ENCODE measurements around the gene TTYH1.

DNA sequence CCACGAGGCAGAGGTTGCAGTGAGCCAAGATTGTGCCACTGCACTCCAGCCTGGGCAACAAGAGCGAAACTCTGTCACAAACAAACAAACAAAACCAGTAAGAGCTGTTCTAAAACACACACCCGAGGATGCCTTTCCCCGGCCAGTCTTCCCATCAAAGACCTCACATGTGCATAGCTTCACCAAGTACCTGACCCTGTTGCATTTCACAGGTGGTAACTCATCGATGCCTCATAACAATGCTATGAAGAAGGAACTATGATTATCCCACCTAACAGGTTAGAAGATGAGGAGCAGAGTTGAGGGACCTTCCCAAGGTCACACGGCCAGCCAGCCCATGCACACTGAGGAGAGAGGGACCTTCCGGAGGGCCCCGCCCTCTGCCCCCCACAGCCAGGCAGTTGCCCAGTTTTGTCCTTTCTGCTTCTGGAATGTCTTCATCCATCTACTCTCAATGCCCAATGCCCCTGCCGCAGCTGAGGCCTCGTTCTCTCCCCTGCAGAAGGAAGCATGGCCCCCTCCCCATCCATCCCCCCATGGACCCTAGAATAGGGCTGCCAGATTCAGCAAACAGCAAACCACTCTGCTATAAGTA, 17.0 kb downstream of the TTYH1 start:
- TF ChIP-seq, protein P1, sequence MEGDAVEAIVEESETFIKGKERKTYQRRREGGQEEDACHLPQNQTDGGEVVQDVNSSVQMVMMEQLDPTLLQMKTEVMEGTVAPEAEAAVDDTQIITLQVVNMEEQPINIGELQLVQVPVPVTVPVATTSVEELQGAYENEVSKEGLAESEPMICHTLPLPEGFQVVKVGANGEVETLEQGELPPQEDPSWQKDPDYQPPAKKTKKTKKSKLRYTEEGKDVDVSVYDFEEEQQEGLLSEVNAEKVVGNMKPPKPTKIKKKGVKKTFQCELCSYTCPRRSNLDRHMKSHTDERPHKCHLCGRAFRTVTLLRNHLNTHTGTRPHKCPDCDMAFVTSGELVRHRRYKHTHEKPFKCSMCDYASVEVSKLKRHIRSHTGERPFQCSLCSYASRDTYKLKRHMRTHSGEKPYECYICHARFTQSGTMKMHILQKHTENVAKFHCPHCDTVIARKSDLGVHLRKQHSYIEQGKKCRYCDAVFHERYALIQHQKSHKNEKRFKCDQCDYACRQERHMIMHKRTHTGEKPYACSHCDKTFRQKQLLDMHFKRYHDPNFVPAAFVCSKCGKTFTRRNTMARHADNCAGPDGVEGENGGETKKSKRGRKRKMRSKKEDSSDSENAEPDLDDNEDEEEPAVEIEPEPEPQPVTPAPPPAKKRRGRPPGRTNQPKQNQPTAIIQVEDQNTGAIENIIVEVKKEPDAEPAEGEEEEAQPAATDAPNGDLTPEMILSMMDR (IDR thresholded peaks at IDR 0.05; ENCODE audit: extremely low read depth in 1 of 2, insufficient read depth in 1 of 2, low read depth in 1 of 2, low read length in 2 of 2): no peak
- TF ChIP-seq POLR2A (IDR thresholded peaks at IDR 0.05; ENCODE audit: low read depth, low read length): no peak
- no peak for TF ChIP-seq POLR2AphosphoS5 (IDR thresholded peaks at IDR 0.05; ENCODE audit: insufficient read depth, low read depth, low read length)
- no peak for TF ChIP-seq FOS (IDR thresholded peaks at IDR 0.05; ENCODE audit: borderline replicate concordance, insufficient read depth, low read length)
